ENCODE measurements around the gene MPC1. TPM values are rescaled to one million over a fixed set of nuclear protein-coding genes. Genes with fewer than 3 reads are reported as not detected.

MPC1 gene
- total RNA-seq, 5 donors from 2014 or later (not counting 1 experiment from before 2014, with no cell fraction given), result 23.8 to 31.2 (median 27.5) TPM

- H3K9me3 ChIP-seq, result no peaks in the 10 kb centered on the region
- Mint-ChIP-seq H3K9me3 (peaks cover 1 to 12% (median 7%) of the 10 kb centered on the region in 3 donors), H3K27me3 (no peaks in the 10 kb centered on the region), H3K27ac (peak overlapping the region; percentile 97), H3K4me1 (peaks cover 72 to 77% (median 77%) of the 10 kb centered on the region in 3 donors), H3K36me3 (peaks cover 16% of the 10 kb centered on the region), H3K4me3 (peak overlapping the region; percentile 69 to 81 (median 73))
- 4% methylated on average over 10 of the region's 12 CpGs for WGBS (ENCODE audit: insufficient coverage)
- peak in 32 of 35 experiments; percentile 10 to 67 (median 36) for DNase-seq
- peak overlapping the region; percentile 21 to 56 for H3K4me3 ChIP-seq (ENCODE audit: control insufficient read depth in 1 of 2, extremely low read depth in 1 of 2, low read length in 1 of 2)
- H3K36me3 ChIP-seq (ENCODE audit: control insufficient read depth in 2 of 2, extremely low read depth in 1 of 2, insufficient read depth in 1 of 2, low read length in 1 of 2), result no peaks in the 10 kb centered on the region
- H3K27ac ChIP-seq (ENCODE audit: low read length), result peak overlapping the region; percentile 53
- POLR2A ChIA-PET, result interaction anchor here (0.6 to 1.1 kb wide), 2 partner anchors 24 to 77 kb away, joined by 3 read pairs; no protein-coding TSS in a partner anchor
- no peaks in the 10 kb centered on the region for H3K27me3 ChIP-seq (replicated peaks in 1 of 2; ENCODE audit: control insufficient read depth in 2 of 2, extremely low read depth in 1 of 2, insufficient read depth in 2 of 2, low read length in 1 of 2)
- CTCF ChIA-PET, result interaction anchor here (2.0 to 2.4 kb wide), 2 partner anchors 11 to 12 kb away, joined by 9 to 12 read pairs; no protein-coding TSS in a partner anchor
- H3K4me1 ChIP-seq (ENCODE audit: control insufficient read depth in 1 of 2, extremely low read depth in 1 of 2, insufficient read depth in 2 of 2, low read length in 2 of 2), result peaks cover 49 to 62% of the 10 kb centered on the region in 2 experiments
- ATAC-seq (replicated peaks in 1 of 4), result peak; percentile 75 to 80 (median 78)
Measured at GRCh38 chr6:166411721-166412151, 29.0 kb upstream of the MPC1 start.

- Histone ChIP-seq H3K4me1 (ENCODE audit: control insufficient read depth in 1 of 2, extremely low read depth in 1 of 2, insufficient read depth in 2 of 2, low read length in 2 of 2) (peaks cover 44 to 57% of the 10 kb centered on the region in 2 experiments), H3K27ac (ENCODE audit: low read length) (peak overlapping the region; percentile 53), H3K9me3 (no peaks in the 10 kb centered on the region), H3K27me3 (replicated peaks in 1 of 2; ENCODE audit: control insufficient read depth in 2 of 2, extremely low read depth in 1 of 2, insufficient read depth in 2 of 2, low read length in 1 of 2) (no peaks in the 10 kb centered on the region), H3K4me3 (ENCODE audit: control insufficient read depth in 1 of 2, extremely low read depth in 1 of 2, low read length in 1 of 2) (peak overlapping the region; percentile 21 to 56), H3K36me3 (ENCODE audit: control insufficient read depth in 2 of 2, extremely low read depth in 1 of 2, insufficient read depth in 1 of 2, low read length in 1 of 2) (no peaks in the 10 kb centered on the region)
- CTCF ChIA-PET, result interaction anchor here (0.6 to 2.4 kb wide), 3 partner anchors 10 to 12 kb away, joined by 3 to 12 read pairs (median 9); no protein-coding TSS in a partner anchor
- POLR2A ChIA-PET, result interaction anchor here in 1 of 2 donors (1.1 kb wide), 1 partner anchor 77 kb away, joined by 3 read pairs; no protein-coding TSS in a partner anchor
- Mint-ChIP-seq H3K4me1 (peaks cover 68 to 73% (median 72%) of the 10 kb centered on the region in 3 donors), H3K9me3 (peaks cover 0 to 7% (median 3%) of the 10 kb centered on the region in 3 donors), H3K4me3 (peak overlapping the region; percentile 69 to 81 (median 73)), H3K36me3 (peaks cover 11% of the 10 kb centered on the region), H3K27ac (peak overlapping the region; percentile 97), H3K27me3 (no peaks in the 10 kb centered on the region)
- WGBS (ENCODE audit: insufficient coverage), result 32% methylated on average over 10 of the region's 15 CpGs
- DNase-seq (peak in 3 of 35 experiments; percentile 12 to 35 (median 19)), ATAC-seq (replicated peaks in 1 of 4) (peak; percentile 19 to 45 (median 37))
Measured at GRCh38 chr6:166411271-166411670, 28.5 kb upstream of the MPC1 start.

- Mint-ChIP-seq H3K4me1 (peaks cover 60 to 65% (median 64%) of the 10 kb centered on the region in 3 donors), H3K27ac (peak overlapping the region; percentile 97), H3K9me3 (no peaks in the 10 kb centered on the region), H3K4me3 (peak overlapping the region in 1 of 3 donors; percentile 81), H3K27me3 (no peaks in the 10 kb centered on the region), H3K36me3 (peaks cover 4% of the 10 kb centered on the region)
- no peak for DNase-seq
- H3K36me3 ChIP-seq (ENCODE audit: control insufficient read depth in 2 of 2, extremely low read depth in 1 of 2, insufficient read depth in 1 of 2, low read length in 1 of 2), result no peaks in the 10 kb centered on the region
- 100% methylated on average over 3 of the region's 10 CpGs for WGBS (ENCODE audit: insufficient coverage)
- H3K4me1 ChIP-seq (ENCODE audit: control insufficient read depth in 1 of 2, extremely low read depth in 1 of 2, insufficient read depth in 2 of 2, low read length in 2 of 2), result peaks cover 36 to 50% of the 10 kb centered on the region in 2 experiments
- ChIA-PET CTCF (interaction anchor here (2.0 to 2.4 kb wide), 2 partner anchors 9 to 11 kb away, joined by 9 to 12 read pairs; no protein-coding TSS in a partner anchor), POLR2A (interaction anchor here in 1 of 2 donors (1.1 kb wide), 1 partner anchor 78 kb away, joined by 3 read pairs; no protein-coding TSS in a partner anchor)
- H3K27me3 ChIP-seq (replicated peaks in 1 of 2; ENCODE audit: control insufficient read depth in 2 of 2, extremely low read depth in 1 of 2, insufficient read depth in 2 of 2, low read length in 1 of 2), result no peaks in the 10 kb centered on the region
- peak overlapping the region; percentile 53 for H3K27ac ChIP-seq (ENCODE audit: low read length)
- peak overlapping the region in 1 of 2 donors; percentile 2 for H3K4me3 ChIP-seq (ENCODE audit: control insufficient read depth in 1 of 2, extremely low read depth in 1 of 2, low read length in 1 of 2)
- ATAC-seq (replicated peaks in 1 of 4), result no peak
- no peaks in the 10 kb centered on the region for H3K9me3 ChIP-seq
Measured at GRCh38 chr6:166410426-166410935, 27.7 kb upstream of the MPC1 start.

- Mint-ChIP-seq H3K36me3 (no peaks in the 10 kb centered on the region), H3K4me3 (peak overlapping the region in 1 of 3 donors; percentile 81), H3K4me1 (peaks cover 46 to 52% (median 51%) of the 10 kb centered on the region in 3 donors), H3K27ac (no peak overlapping the region), H3K27me3 (no peaks in the 10 kb centered on the region), H3K9me3 (no peaks in the 10 kb centered on the region)
- ATAC-seq (replicated peaks in 1 of 4) (no peak), DNase-seq (no peak)
- peaks cover 26 to 40% of the 10 kb centered on the region in 2 experiments for H3K4me1 ChIP-seq (ENCODE audit: control insufficient read depth in 1 of 2, extremely low read depth in 1 of 2, insufficient read depth in 2 of 2, low read length in 2 of 2)
- H3K36me3 ChIP-seq (ENCODE audit: control insufficient read depth in 2 of 2, extremely low read depth in 1 of 2, insufficient read depth in 1 of 2, low read length in 1 of 2), result no peaks in the 10 kb centered on the region
- CTCF ChIA-PET, result no interaction called here
- POLR2A ChIA-PET, result no interaction called here
- no peak overlapping the region for H3K4me3 ChIP-seq (ENCODE audit: control insufficient read depth in 1 of 2, extremely low read depth in 1 of 2, low read length in 1 of 2)
- H3K9me3 ChIP-seq, result no peaks in the 10 kb centered on the region
- no peaks in the 10 kb centered on the region for H3K27me3 ChIP-seq (replicated peaks in 1 of 2; ENCODE audit: control insufficient read depth in 2 of 2, extremely low read depth in 1 of 2, insufficient read depth in 2 of 2, low read length in 1 of 2)
- H3K27ac ChIP-seq (ENCODE audit: low read length), result no peak overlapping the region
- whole genome bisulfite sequencing (ENCODE audit: insufficient coverage), result 90% methylated on average over 17 of the region's 22 CpGs
Measured at GRCh38 chr6:166408936-166409755, 26.4 kb upstream of the MPC1 start.

GRCh38 chr6:166406197-166406596 lies 23.5 kb upstream of the MPC1 start:
- DNase-seq (no peak), ATAC-seq (replicated peaks in 1 of 4) (no peak)
- Histone ChIP-seq H3K4me1 (ENCODE audit: control insufficient read depth in 1 of 2, extremely low read depth in 1 of 2, insufficient read depth in 2 of 2, low read length in 2 of 2) (peaks cover 8 to 13% of the 10 kb centered on the region in 2 experiments), H3K27me3 (replicated peaks in 1 of 2; ENCODE audit: control insufficient read depth in 2 of 2, extremely low read depth in 1 of 2, insufficient read depth in 2 of 2, low read length in 1 of 2) (no peaks in the 10 kb centered on the region), H3K9me3 (no peaks in the 10 kb centered on the region), H3K27ac (ENCODE audit: low read length) (no peak overlapping the region), H3K36me3 (ENCODE audit: control insufficient read depth in 2 of 2, extremely low read depth in 1 of 2, insufficient read depth in 1 of 2, low read length in 1 of 2) (no peaks in the 10 kb centered on the region), H3K4me3 (ENCODE audit: control insufficient read depth in 1 of 2, extremely low read depth in 1 of 2, low read length in 1 of 2) (no peak overlapping the region)
- ChIA-PET CTCF (interaction anchor here in 1 of 2 donors (0.8 to 1.1 kb wide), 2 partner anchors 19 to 25 kb away, joined by 3 read pairs; no protein-coding TSS in a partner anchor), POLR2A (no interaction called here)
- H3K9me3 Mint-ChIP-seq, result no peaks in the 10 kb centered on the region
- H3K4me1 Mint-ChIP-seq, result peaks cover 19 to 27% (median 25%) of the 10 kb centered on the region in 3 donors
- H3K36me3 Mint-ChIP-seq, result no peaks in the 10 kb centered on the region
- H3K27me3 Mint-ChIP-seq, result no peaks in the 10 kb centered on the region
- 95% methylated on average over 12 of the region's 12 CpGs for WGBS (ENCODE audit: insufficient coverage)
- no peak overlapping the region for H3K27ac Mint-ChIP-seq
- no peak overlapping the region for H3K4me3 Mint-ChIP-seq

GRCh38 chr6:166405386-166405785 lies 22.6 kb upstream of the MPC1 start:
- no peak overlapping the region for H3K27ac Mint-ChIP-seq
- WGBS (ENCODE audit: insufficient coverage), result 74% methylated on average over 2 of the region's 7 CpGs

More at GRCh38 chr6:166405386-166405785, 22.6 kb upstream of the MPC1 start:
- no peaks in the 10 kb centered on the region for H3K36me3 ChIP-seq (ENCODE audit: control insufficient read depth in 2 of 2, extremely low read depth in 1 of 2, insufficient read depth in 1 of 2, low read length in 1 of 2)
- CTCF ChIA-PET, result interaction anchor here (0.6 to 1.1 kb wide), 3 partner anchors 24 to 126 kb away, joined by 3 read pairs; no protein-coding TSS in a partner anchor
- H3K36me3 Mint-ChIP-seq, result no peaks in the 10 kb centered on the region
- peaks cover 0 to 3% of the 10 kb centered on the region in 2 experiments for H3K27me3 ChIP-seq (replicated peaks in 1 of 2; ENCODE audit: control insufficient read depth in 2 of 2, extremely low read depth in 1 of 2, insufficient read depth in 2 of 2, low read length in 1 of 2)
- H3K9me3 Mint-ChIP-seq, result no peaks in the 10 kb centered on the region
- no peak overlapping the region for H3K27ac ChIP-seq (ENCODE audit: low read length)
- H3K4me1 ChIP-seq (ENCODE audit: control insufficient read depth in 1 of 2, extremely low read depth in 1 of 2, insufficient read depth in 2 of 2, low read length in 2 of 2), result peaks cover under 1 to 12% of the 10 kb centered on the region in 2 experiments
- no peak for DNase-seq
- no peak overlapping the region for H3K4me3 ChIP-seq (ENCODE audit: control insufficient read depth in 1 of 2, extremely low read depth in 1 of 2, low read length in 1 of 2)
- H3K9me3 ChIP-seq, result no peaks in the 10 kb centered on the region
- H3K4me1 Mint-ChIP-seq, result peaks cover 16 to 24% (median 22%) of the 10 kb centered on the region in 3 donors
- POLR2A ChIA-PET, result no interaction called here
- no peak for ATAC-seq (replicated peaks in 1 of 4)
- H3K4me3 Mint-ChIP-seq, result no peak overlapping the region
- peaks cover 0 to 3% of the 10 kb centered on the region in 2 donors for H3K27me3 Mint-ChIP-seq
